GM19397 (cell line): ENCODE results near the gene MITF.

Experiments used
- ATAC-seq: cut with Tn5 transposase; IDR thresholded peaks from one replicate; pipeline ENCODE4 v1.9.1; 2021; ENCODE audit warnings: mild to moderate bottlenecking, moderate library complexity; ENCODE audit not compliant: unreplicated experiment

MITF gene

DNA sequence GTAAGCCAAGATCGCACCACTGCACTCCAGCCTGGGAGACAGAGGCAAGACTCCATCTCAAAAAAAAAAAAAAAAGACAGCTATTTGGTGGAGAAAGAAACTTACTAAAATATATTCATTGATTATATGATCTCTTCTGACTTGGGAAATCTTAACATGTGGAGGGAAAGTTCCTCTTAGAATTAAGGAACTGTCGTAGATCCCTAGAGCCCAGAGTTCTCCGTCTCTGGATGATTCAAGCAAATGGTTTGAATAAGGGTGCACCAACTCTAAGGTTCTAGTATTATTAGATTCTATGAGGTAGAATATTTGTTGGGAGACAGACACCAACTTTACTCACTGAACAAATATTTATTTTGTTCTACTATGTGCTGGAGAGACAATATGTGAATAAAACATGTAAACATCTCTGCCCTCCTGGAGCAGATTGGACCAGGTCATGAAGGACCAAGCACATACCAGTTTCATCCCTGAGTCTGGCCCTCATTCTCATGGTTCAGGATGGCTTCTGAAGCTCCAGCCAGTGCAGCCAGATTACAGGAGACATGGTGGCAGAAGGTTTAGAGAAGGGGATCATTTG lies 129.7 kb downstream of the MITF start:
- ATAC-seq = no peak

DNA sequence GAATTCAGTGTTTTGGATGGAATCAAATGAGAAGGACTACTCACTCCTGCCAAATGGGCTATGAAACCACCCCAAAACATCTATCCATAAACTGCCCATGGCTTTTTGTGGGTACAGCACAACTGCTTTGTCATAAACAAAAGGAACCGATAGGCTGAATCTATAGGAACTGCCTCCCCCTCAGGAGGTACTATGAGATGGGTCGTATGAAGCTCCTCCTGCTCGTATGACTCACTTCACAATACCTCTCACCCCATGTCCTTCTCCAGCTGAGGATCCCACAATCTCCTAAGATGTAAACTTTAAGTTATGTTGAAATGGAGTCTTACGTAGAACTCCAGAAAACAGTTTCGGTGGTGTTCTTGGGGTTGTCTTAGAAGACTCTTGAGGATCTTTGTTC lies 130.4 kb downstream of the MITF start:
- ATAC-seq = no peak

DNA sequence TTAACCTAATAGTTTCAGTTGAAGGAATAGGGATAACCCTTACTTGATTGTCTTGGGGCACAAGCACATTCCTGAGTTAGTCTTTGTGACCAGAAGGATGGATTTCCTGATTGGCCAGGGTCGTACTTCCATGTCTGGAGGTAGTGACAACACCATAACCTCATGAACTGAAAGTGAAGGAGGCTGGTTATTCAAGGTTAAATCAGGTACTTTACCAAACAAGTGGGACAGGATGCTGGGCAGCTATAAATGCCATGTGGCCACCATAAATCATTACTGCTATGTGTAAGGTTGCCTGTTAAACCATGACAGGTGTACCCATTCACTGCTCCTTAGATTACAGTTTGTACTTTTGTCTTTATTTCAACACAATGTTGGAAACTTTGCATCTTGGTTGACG lies 132.0 kb downstream of the MITF start:
- ATAC-seq = no peak

DNA sequence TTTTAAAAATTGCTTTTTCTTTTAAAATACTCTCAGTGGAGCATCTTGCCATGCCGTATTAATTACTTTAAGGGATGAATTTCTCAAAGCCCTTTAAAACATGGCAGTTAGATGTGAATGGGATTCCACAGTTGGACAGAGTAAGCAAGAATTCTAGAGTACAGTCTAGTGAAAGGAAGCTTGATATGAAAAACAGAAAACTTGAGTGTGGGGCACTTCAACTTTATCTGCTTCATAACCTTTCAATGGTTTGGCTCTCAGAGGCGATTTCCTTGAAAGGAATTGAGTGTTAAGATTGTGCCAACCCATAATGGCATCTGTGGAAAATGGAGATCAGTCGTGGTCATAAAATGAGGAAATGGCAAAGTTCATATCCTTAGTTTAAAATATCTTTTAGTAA lies 132.6 kb downstream of the MITF start:
- no peak for ATAC-seq

DNA sequence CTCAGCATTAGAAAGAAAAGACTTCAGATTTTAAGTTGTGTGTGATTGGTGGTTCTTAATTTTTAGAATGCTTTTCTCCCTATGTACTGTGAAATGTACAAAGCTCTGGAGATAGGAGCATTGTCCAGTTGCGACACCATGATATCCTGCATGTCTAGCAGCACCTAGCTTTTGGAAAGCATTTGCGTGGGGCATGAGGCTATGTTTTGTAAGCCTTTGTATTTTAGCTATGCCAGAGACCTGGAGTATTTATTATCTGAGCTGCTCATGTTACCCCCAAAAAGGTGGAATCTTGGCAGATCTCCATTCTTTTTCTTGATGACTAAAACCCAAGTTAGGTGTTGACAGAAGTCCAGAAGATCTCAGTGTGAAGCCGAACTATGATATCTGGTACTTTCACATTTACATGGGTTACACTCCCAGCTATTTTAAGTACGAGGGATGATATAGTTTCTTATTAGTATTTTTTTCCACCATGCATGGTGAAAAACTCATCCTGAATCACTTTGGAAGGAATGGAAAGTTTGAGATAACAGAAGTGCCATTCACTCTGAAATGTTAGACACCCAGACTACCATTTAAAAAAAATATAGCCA lies 133.6 kb downstream of the MITF start:
- ATAC-seq = no peak

DNA sequence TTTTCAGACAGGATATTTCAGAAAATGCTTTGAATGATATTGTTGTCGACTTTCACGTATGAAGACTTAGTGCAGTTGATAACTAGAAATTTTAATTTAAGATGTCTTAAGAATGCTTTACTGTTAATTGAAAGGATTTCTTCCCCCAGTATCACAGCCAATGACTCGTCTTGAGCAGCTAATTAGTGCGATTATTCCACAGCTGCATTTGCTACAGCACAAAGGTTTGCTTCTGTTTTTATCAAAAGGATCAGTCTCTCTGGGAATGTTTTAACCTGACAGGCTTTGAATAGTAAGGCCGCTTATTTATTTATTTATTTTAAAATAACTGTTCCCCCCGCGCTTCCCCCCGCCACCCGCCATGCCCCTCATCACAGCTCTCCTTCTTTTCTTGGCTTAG lies 136.8 kb downstream of the MITF start:
- ATAC-seq = no peak

DNA sequence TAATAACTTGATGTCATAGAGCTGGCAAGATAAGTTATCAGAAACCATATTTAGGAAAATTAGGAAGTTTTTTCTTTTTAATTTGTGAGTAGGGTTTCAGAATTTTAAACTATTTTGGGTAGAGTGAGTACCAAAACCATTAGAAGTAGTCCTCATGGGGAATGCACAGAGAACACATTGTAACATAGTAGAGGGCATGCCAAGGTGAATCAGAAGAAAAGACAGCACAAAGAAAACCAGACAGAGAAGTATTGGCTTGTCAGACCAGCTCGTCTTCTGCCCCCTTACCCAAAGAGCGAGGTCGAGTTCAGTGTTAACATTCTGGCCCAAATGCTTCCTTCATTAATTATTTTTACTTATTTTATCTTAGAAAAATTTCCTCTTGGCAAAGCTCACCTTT lies 139.0 kb downstream of the MITF start:
- no peak for ATAC-seq

DNA sequence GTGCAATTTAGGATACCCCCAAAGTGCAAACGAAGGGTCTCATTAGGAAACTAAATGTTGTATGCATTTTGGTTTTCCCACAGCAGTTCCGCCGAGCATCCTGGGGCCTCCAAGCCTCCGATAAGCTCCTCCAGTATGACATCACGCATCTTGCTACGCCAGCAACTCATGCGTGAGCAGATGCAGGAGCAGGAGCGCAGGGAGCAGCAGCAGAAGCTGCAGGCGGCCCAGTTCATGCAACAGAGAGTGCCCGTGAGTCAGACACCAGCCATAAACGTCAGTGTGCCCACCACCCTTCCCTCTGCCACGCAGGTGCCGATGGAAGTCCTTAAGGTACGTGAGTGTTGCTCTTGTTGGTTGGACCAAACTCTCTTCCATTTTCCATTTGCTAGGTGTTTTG lies 139.8 kb downstream of the MITF start:
- ATAC-seq = no peak

DNA sequence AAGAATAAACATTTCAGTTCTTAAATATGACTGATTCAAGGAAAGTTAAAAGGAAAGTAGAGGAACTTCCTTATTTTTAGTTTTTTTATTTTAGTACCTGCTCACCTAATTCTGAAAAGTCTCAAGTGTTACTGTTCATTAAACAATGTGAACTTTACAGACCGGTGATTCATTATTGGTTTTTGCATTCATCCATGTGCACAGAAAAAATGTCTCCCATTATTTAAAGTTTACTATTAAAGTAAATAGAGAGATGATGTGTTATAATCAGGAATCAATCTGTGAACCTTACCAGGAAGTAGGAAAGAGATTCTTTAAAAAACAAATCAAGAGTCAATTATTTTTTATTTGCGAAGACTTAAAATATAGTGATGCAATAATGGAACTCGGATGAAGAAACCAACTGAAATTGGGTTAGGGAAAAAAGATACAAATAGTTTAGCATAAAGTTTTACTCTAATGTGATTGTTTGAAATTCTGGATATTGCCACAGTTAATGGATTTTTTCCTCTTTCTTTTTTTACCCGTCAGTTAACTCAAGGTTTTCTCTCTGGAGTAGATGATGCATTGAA lies 140.9 kb downstream of the MITF start:
- ATAC-seq = no peak

DNA sequence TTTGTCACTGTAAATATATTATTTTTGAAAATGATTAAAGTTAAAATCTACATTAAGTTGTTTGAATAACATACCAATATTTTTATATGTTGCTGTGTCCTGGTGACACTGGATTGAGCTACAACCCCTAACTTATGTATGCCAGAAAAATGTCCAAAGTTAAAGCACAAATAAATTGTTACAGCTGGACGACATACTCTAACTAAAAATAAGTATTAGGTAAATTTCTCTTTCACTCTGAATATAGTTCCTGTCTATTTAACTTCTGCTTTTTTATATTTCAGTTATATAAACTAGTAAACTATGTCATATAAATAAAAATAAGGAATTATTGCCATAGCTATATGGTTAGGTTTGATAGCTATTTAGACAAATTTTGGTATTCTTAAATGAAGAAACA lies 141.8 kb downstream of the MITF start:
- ATAC-seq = no peak

DNA sequence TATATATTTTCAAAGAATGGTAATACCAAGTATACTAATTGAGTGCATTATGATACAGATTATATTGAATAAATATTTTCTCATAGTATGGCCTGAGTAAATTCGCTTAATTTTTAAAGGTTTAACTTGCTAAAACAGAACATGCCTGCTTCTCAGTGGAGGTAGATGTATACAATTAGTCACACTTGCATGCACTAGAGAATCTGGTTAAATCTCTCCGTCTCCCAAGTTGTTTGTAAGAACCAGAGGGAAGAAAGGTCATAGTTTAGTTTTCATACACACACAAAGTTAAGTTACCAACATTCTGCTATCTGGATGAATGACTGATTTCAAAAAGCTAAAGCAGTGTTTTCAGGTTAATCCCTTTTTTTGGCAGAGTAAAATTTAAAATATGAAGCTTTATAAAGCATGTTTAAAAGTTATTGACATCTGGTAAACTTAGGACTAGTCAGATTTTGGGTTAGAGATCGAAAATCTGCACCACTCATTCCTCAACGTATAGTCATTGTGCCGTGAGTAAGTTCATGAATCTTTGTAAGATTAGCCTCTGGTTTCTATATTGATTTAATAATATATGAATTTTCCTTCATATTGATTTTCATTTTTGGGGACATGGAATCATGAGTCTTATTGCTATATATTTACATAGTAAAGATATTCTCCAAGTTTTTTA lies 142.6 kb downstream of the MITF start:
- ATAC-seq = no peak

DNA sequence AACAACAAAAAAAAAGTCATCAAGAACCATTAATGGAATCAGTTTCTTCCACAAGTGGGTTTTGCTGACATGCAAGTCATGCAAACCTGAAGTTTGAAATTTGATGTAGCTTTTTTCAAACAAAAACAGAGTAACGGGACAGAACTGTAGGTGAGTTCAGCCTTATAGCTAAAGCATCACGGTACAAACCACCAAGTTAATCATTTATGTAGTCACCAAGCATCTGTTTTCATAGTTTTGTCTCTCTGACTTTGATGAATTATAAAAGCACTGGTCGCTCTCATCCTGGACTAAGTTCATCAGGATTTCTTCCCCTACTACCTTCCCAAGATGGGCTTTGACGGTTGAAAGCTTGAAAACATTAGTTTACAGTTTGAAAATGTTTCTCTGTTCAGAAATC lies 143.3 kb downstream of the MITF start:
- no peak for ATAC-seq

DNA sequence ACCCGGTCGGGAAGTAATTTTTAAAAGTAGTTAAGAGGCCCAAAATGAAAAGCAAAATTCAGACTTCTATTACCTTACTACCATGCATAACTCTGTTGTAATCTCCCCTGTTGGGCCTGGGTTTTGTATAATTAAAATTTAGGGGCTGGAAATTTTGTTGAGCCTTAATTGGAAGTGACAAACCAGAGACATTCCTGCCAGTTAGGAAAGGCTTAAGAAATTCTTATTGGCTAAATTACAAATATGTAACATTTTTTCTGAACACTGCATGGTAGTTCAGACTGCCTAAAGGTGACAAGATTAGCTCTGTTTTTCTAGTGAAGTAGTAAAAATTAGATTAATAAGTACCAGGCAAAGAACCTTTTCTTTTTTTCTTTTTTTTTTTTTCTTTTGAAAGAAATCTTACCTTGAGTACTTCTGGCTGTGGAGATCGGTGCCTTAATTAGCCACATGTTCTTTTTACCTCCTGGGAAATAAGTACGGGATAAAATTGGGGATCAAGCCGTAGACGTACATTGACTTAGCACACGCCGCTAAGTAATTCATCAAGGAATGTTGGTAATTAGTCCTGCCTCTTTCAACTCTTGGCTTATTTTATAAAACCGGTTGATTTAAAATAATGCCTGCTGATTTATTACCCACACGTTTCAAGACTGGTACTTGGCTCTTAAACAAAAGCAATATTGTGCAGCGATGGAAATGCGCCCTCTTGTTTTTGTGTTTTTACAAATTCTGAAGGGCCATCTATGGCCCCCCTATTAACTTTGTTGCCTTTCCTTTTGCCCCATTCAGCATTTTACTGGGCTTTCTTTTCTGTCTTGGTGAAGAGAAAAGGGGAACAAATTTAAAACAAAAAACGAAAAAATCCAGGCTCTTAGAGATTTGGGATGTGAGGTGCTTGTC lies 149.0 kb downstream of the MITF start:
- ATAC-seq = no peak

DNA sequence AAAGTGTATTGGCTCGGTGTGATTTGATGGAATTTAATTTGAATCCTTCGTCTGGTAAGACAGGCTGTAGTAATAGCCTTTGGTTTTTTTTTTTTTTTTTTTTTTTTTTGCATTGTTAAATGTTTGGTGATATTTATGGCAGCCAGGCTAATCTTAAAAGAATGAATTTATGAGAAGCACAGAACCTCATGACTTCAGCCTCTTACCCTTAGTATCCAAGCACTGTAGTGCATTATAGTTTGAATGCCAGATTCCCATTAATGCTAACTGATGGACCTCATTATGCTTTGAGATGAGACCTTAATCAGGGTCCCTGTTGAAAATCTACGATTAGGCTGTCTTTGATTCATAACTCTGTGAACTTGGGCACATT lies 149.7 kb downstream of the MITF start:
- ATAC-seq = no peak

DNA sequence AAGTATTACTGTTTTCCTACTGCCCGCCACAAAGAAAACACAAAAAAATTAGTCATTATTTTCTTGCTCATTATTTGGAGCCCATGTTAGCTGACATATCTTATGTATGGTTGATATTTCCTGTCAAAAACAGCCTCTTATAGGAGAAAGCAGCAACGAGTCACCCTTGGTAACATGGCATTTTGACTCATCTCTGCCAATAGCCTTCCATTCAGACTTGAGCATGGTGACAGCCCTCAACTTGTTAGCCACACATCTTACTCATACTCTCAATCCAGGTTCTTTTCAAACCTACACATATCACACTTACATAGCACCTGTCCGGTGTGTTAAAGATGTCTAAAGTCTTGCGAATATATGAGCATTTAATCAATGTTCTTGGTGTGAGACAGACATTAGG lies 150.8 kb downstream of the MITF start:
- no peak for ATAC-seq

DNA sequence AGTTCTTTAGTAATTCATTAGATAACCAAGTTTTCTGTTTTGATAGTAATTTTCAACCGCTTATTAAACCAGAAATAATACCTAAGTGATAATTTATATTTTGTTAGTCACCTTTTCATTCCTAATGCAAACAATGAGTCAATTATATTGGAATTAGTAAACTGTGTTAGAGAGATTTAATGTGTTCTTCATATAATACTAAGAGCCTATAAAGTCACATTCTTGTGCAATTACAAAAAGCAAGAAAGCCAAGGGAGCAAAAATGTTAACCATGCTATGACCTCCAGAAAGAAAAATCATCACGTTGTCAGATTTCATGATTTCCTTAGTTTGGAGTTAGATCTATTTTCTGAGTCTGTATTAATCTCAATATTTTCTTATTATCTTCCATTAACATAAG lies 151.4 kb downstream of the MITF start:
- ATAC-seq = no peak

DNA sequence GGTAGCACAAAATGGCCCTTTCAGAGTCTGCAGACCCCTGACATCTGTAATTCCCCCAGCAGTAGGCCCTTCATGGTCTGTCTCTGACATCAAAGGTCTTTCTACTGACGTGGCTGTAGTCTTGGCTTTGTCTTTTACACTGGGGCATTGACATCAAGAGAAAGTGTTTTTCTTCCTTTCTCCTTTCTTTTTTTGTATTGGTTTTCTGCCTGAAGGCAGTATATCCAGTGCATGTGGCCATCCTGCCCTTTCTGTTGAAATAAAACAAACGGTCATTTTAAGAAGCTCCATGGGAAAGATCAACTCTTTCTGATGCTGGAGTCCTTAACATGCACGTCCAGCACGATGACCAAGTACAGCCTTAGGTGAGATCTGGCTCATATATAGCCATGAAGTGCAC lies 153.4 kb downstream of the MITF start:
- no peak for ATAC-seq

DNA sequence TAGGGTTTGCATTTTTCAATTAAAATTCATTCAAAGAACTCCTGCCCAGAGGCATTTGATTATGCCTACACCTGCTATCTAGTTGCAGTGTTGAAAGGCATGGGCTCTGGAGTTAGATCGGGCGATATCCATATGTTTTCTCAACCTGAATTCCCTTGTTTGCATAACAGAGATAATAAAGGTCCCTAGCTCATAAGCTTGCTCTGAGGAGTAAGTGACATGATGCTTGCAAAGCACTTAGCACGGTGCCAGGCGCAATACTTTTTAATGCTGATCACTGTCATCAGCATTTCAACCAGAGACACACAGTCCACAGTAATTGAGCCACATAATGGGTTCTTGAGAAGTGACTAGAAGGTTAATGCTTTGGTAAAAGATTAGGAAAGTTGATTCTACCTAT lies 154.0 kb downstream of the MITF start:
- no peak for ATAC-seq

DNA sequence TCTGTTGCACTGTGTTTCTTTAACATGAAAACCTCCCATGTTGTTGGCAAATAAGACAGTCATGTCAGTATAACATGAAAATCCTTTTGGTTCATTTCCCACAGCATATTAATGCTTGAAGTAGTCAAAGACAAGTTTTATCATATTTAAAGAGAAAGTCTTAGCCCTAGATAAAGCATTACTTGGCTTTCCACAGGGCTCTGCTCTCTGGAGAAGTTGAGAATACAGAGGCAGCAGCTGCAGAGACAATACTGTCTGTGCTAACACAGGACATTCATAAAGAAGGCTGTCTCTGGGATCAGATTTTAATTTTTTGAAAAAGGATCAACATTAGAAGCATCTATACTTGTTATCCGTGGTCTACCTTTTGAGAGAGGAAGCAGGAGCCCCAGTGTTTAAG lies 156.8 kb downstream of the MITF start:
- no peak for ATAC-seq

DNA sequence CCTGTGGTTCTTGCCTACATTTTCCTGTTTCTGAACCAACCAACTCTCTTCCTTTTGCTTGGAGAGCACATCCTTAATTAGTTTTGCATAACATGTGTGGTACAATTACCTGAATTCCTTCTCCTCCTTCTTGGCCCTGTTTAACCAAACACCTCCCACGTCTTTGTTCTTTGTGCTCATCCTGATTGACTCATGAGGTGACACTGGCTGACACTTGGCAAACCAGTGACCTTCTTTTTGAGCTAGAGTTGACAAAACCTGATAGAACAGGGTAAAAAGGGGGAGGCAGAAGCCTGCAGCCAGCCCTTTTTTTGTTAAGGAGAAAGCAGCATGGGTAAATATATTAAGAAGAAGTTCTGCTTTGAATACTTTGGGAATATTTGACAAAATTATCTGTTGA lies 161.1 kb downstream of the MITF start:
- no peak for ATAC-seq

DNA sequence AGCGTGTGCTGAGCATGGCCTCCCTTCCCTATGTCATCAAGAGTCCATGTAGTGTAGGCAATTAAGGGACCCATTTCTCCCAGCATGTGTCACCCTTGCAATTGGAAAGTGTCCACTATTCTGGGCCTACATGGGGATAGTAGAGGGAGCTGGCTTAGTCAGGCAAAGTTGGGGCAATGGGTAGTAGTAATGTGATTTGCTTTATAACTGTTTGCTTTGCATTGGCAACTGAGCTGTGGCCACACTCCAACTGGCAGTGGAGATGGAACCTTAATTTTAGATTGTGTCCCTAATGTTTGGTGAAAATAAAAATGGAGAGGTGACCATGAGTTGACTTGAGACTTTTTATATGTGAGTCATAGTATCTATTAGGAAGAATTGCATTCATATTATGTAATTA lies 162.5 kb downstream of the MITF start:
- no peak for ATAC-seq

DNA sequence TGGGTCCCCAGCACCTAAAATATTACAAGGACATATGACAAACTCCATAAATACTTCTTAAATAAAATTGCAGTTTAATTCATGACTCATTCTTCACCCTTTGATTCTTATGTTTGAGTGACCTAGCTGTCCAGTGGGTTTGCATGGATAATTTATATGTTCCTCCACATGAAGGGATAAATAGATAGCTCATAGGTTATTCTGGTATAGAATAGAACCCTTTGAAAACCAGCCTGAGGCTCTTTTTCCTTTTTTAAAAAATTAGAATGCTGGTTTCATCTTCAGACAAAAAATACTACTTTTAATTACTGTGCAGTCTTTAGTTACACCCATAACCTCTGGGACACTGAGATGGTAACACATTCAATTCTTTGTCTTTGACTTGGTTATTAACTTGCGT lies 163.1 kb downstream of the MITF start:
- no peak for ATAC-seq
